Keratinocyte (primary cell): ENCODE data around the gene TRMT112. TPM values are rescaled to one million over a fixed set of nuclear protein-coding genes. Genes with fewer than 3 reads are reported as not detected.

ENCODE experiments used
- DNase-seq: peaks from one replicate; pipeline ENCODE4 v3.0.0-alpha.2; 2011; ENCODE audit warnings: low read depth, missing footprints, low spot score
- FAIRE-seq: peaks from 2 replicates; lab custom pipeline; 2011; peaks lifted over from hg19 to GRCh38; lab: Jason Lieb, UNC
- H2AFZ ChIP-seq: 2 replicates; pipeline ENCODE4 v1.6.0; 2012; ENCODE audit warnings: low read length, control low read depth, inconsistent platforms; ENCODE audit not compliant: control insufficient read depth
- H3K27ac ChIP-seq: 2 replicates; pipeline ENCODE4 v1.5.1; 2011; ENCODE audit warnings: low read length; ENCODE audit not compliant: control insufficient read depth, insufficient read depth
- H3K27me3 ChIP-seq: 3 replicates; pipeline ENCODE4 v1.6.0; 2011; ENCODE audit warnings: low read length; ENCODE audit not compliant: control insufficient read depth, insufficient read depth; ENCODE audit errors: extremely low read depth
- H3K36me3 ChIP-seq, 2 experiments: 2 replicates in 1 of 2; 3 replicates in 1 of 2; pipeline ENCODE4 v1.5.1; 2011; ENCODE audit warnings: low read length in 2 of 2, mild to moderate bottlenecking in 1 of 2; ENCODE audit not compliant: control insufficient read depth in 2 of 2, insufficient read depth in 2 of 2; ENCODE audit errors: extremely low read depth in 1 of 2
- H3K4me1 ChIP-seq: 3 replicates; pipeline ENCODE4 v1.5.1; 2011; ENCODE audit warnings: low read length; ENCODE audit not compliant: control insufficient read depth, insufficient read depth; ENCODE audit errors: extremely low read depth
- H3K4me2 ChIP-seq: 3 replicates; pipeline ENCODE4 v1.6.0; 2011; ENCODE audit warnings: low read depth, low read length; ENCODE audit not compliant: control insufficient read depth, insufficient read depth; ENCODE audit errors: extremely low read depth
- H3K4me3 ChIP-seq, 3 experiments: fragments of 200-600 bp in 1 of 3; sonication (generic) in 1 of 3; 2 replicates in 2 of 3; 3 replicates in 1 of 3; pipeline ENCODE4 v1.5.1; 2011 to 2016; ENCODE audit warnings: low read length in 3 of 3, mild to moderate bottlenecking in 3 of 3, control low read depth in 2 of 3, inconsistent platforms in 1 of 3, low read depth in 1 of 3, mixed read lengths in 1 of 3, mixed run types in 1 of 3, moderate library complexity in 1 of 3; ENCODE audit not compliant: control insufficient read depth in 2 of 3, insufficient read depth in 2 of 3; ENCODE audit errors: extremely low read depth in 1 of 3
- H3K79me2 ChIP-seq: 2 replicates; pipeline ENCODE4 v1.6.0; 2012; ENCODE audit warnings: low read length; ENCODE audit not compliant: control insufficient read depth, insufficient read depth
- H3K9ac ChIP-seq: 3 replicates; pipeline ENCODE4 v1.6.0; 2011; ENCODE audit warnings: low read length; ENCODE audit not compliant: control insufficient read depth, insufficient read depth; ENCODE audit errors: extremely low read depth
- H3K9me1 ChIP-seq: 3 replicates; pipeline ENCODE4 v1.6.0; 2011; ENCODE audit warnings: low read length; ENCODE audit not compliant: control insufficient read depth, insufficient read depth; ENCODE audit errors: extremely low read depth
- H3K9me3 ChIP-seq: 2 replicates; pipeline ENCODE4 v1.5.1; 2012; ENCODE audit warnings: low read depth, low read length; ENCODE audit not compliant: control insufficient read depth
- H4K20me1 ChIP-seq: 3 replicates; pipeline ENCODE4 v1.6.0; 2011; ENCODE audit warnings: low read length; ENCODE audit not compliant: control insufficient read depth, insufficient read depth; ENCODE audit errors: extremely low read depth
- CTCF ChIP-seq, 3 experiments: IDR thresholded peaks in 1 of 3; conservative IDR thresholded peaks in 1 of 3; optimal IDR thresholded peaks in 1 of 3; 2 replicates in 2 of 3; 3 replicates in 1 of 3; pipeline versions ENCODE3 to v1.5.1; 2011; ENCODE audit warnings: low read length in 3 of 3, mild to moderate bottlenecking in 3 of 3, moderate library complexity in 2 of 3, control low read depth in 1 of 3, inconsistent platforms in 1 of 3; ENCODE audit not compliant: insufficient read depth in 2 of 3; ENCODE audit errors: extremely low read depth in 1 of 3
- EZH2 ChIP-seq: IDR thresholded peaks from one replicate; pipeline ENCODE4 v1.6.1; 2012; ENCODE audit warnings: inconsistent platforms, mild to moderate bottlenecking, low read length, moderate library complexity
- dilution Hi-C: fragments of 300-500 bp; cut with MboI; formaldehyde crosslinking; loops from one replicate; pipeline ENCODE4 v1.7.0; 2020; ENCODE audit warnings: low sequenced_read_pairs; ENCODE audit not compliant: extremely low pct_ligation_motif_present
- polyA plus RNA-seq, 5 experiments: library from polyadenylated mRNA; depleted of rRNA in 3 of 5; stranded (reverse) in 3 of 5; stranded (forward) in 1 of 5; unstranded in 1 of 5; fragments of >200 nt; gene quantifications; 1 replicate in 1 of 5; 2 replicates in 3 of 5; 3 replicates in 1 of 5; pipeline versions ENCODE4 v1.2.1 to v1.2.3, GENCODE V29; 2011 to 2012; ENCODE audit warnings: missing spikeins in 2 of 5, low read depth in 1 of 5, low replicate concordance in 1 of 5

The TRMT112 gene
- polyA plus RNA-seq, 1 donor (not counting 4 experiments of a cell fraction or from before 2014, with no cell fraction given), result 408 TPM

GRCh38 chr11:64323373-64323772 lies 6.0 kb upstream of the TRMT112 start:
- peak overlapping the region; percentile 72 for H3K27ac ChIP-seq
- no peak overlapping the region for H3K9ac ChIP-seq
- H3K27me3 ChIP-seq, result no peaks in the 10 kb centered on the region
- peaks cover 2% of the 10 kb centered on the region for H3K9me1 ChIP-seq
- dilution Hi-C loops, result no loop called here
- no peak for FAIRE-seq
- no peaks in the 10 kb centered on the region for H4K20me1 ChIP-seq
- no peak for DNase-seq
- peaks cover 62% of the 10 kb centered on the region for H3K4me1 ChIP-seq
- H3K36me3 ChIP-seq, result peaks cover 19 to 21% of the 10 kb centered on the region in 2 experiments
- H3K4me2 ChIP-seq, result no peak overlapping the region
- peaks cover 21% of the 10 kb centered on the region for H3K79me2 ChIP-seq
- TF ChIP-seq EZH2, result no peak
- no peak for TF ChIP-seq CTCF (optimal IDR thresholded peaks at IDR 0.05 in 1 of 3, IDR thresholded peaks at IDR 0.05 in 1 of 3, conservative IDR thresholded peaks at IDR 0.05 in 1 of 3; ENCODE audit: extremely low read depth in 1 of 3, insufficient read depth in 2 of 3, low read length in 3 of 3)
- no peaks in the 10 kb centered on the region for H3K9me3 ChIP-seq
- no peak overlapping the region for H2AFZ ChIP-seq
- no peak overlapping the region for H3K4me3 ChIP-seq

GRCh38 chr11:64322925-64323260 lies 5.5 kb upstream of the TRMT112 start:
- FAIRE-seq (no peak), DNase-seq (no peak)
- Histone ChIP-seq H3K9ac (no peak overlapping the region), H3K4me1 (peaks cover 62% of the 10 kb centered on the region), H4K20me1 (no peaks in the 10 kb centered on the region), H3K4me3 (no peak overlapping the region), H3K36me3 (peaks cover 19 to 21% of the 10 kb centered on the region in 2 experiments), H2AFZ (no peak overlapping the region), H3K9me3 (no peaks in the 10 kb centered on the region), H3K27me3 (no peaks in the 10 kb centered on the region), H3K9me1 (peaks cover 2% of the 10 kb centered on the region), H3K4me2 (no peak overlapping the region), H3K79me2 (peaks cover 21% of the 10 kb centered on the region), H3K27ac (no peak overlapping the region)
- dilution Hi-C loops, result no loop called here
- no peak for TF ChIP-seq CTCF (optimal IDR thresholded peaks at IDR 0.05 in 1 of 3, IDR thresholded peaks at IDR 0.05 in 1 of 3, conservative IDR thresholded peaks at IDR 0.05 in 1 of 3; ENCODE audit: extremely low read depth in 1 of 3, insufficient read depth in 2 of 3, low read length in 3 of 3)
- TF ChIP-seq EZH2, result no peak
